ENCODE data around the gene EPS15. TPM values are rescaled to one million over a fixed set of nuclear protein-coding genes. Genes with fewer than 3 reads are reported as not detected.
"Not testable (repeated sequence)": the region's sequence is repeated elsewhere in the genome, so short reads cannot be mapped to it uniquely, and the experiment has no call there.

The EPS15 gene
- polyA plus RNA-seq, 1 of the 3 experiments (the other 2 are of a cell fraction), result 17.0 TPM

GRCh38 chr1:51325878-51326755 is 192.9 kb downstream of the EPS15 start:
- Histone ChIP-seq H3K36me3 (replicated peaks in 1 of 2; ENCODE audit: control insufficient read depth in 1 of 2, insufficient read depth in 2 of 2, low read length in 1 of 2) (no peaks in the 10 kb centered on the region), H3K9ac (no peak overlapping the region), H3F3A (replicated peaks; ENCODE audit: insufficient read depth) (no peaks in the 10 kb centered on the region), H4K20me1 (ENCODE audit: insufficient read depth) (no peaks in the 10 kb centered on the region), H3K4me2 (no peak overlapping the region), H3K9me3 (no peaks in the 10 kb centered on the region), H3K27me3 (ENCODE audit: insufficient read depth) (no peaks in the 10 kb centered on the region), H3K9me2 (no peaks in the 10 kb centered on the region), H3K27ac (ENCODE audit: low read depth in 2 of 2, low read length in 1 of 2) (no peak overlapping the region), H3K79me2 (ENCODE audit: insufficient read depth) (no peaks in the 10 kb centered on the region), H3K4me1 (ENCODE audit: control insufficient read depth in 1 of 2, insufficient read depth in 2 of 2, low read depth in 1 of 2, low read length in 1 of 2) (peaks cover 5 to 24% of the 10 kb centered on the region in 2 experiments; a peak in 2 of 4 replicates), H2AFZ (ENCODE audit: low read depth) (no peak overlapping the region), H3K4me3 (ENCODE audit: low read depth in 2 of 2, low read length in 1 of 2) (no peak overlapping the region)
- POLR2A ChIA-PET, result no interaction called here
- WGBS (ENCODE audit: low lambda C conversion rate), result 88% methylated on average over 16 of the region's 16 CpGs
- peak; percentile 61 for DNase-seq
- CTCF ChIA-PET, result interaction anchor here (2.0 kb wide), 1 partner anchor 29 kb away, joined by 7 read pairs; no protein-coding TSS in a partner anchor
- TF ChIP-seq IRF3 (IDR thresholded peaks at IDR 0.05; ENCODE audit: low read depth, low read length), result no peak
- TF ChIP-seq GATA2 (CRISPR knock-in tag; IDR thresholded peaks at IDR 0.05), result peak; percentile 30; the same call in 1 of the 2 replicates

- no peaks in the 10 kb centered on the region for H3K9me3 ChIP-seq
- no peak overlapping the region for H3K9ac ChIP-seq
- ChIA-PET CTCF (interaction anchor here (2.0 kb wide), 1 partner anchor 29 kb away, joined by 7 read pairs; no protein-coding TSS in a partner anchor), POLR2A (no interaction called here)
- H3K27me3 ChIP-seq (ENCODE audit: insufficient read depth), result no peaks in the 10 kb centered on the region
- no peak for DNase-seq
- no peak overlapping the region for H3K4me3 ChIP-seq (ENCODE audit: low read depth in 2 of 2, low read length in 1 of 2)
- H3K36me3 ChIP-seq (replicated peaks in 1 of 2; ENCODE audit: control insufficient read depth in 1 of 2, insufficient read depth in 2 of 2, low read length in 1 of 2), result no peaks in the 10 kb centered on the region
- peaks cover 0 to 19% of the 10 kb centered on the region in 2 experiments; a peak in 1 of 4 replicates for H3K4me1 ChIP-seq (ENCODE audit: control insufficient read depth in 1 of 2, insufficient read depth in 2 of 2, low read depth in 1 of 2, low read length in 1 of 2)
- no peak overlapping the region for H3K27ac ChIP-seq (ENCODE audit: low read depth in 2 of 2, low read length in 1 of 2)
- WGBS (ENCODE audit: low lambda C conversion rate), result no CpG with 5 or more reads among the region's 1 CpG
- no peak overlapping the region for H2AFZ ChIP-seq (ENCODE audit: low read depth)
- H3F3A ChIP-seq (replicated peaks; ENCODE audit: insufficient read depth), result no peaks in the 10 kb centered on the region
- H4K20me1 ChIP-seq (ENCODE audit: insufficient read depth), result no peaks in the 10 kb centered on the region
- no peak overlapping the region for H3K4me2 ChIP-seq
- H3K9me2 ChIP-seq, result no peaks in the 10 kb centered on the region
- no peaks in the 10 kb centered on the region for H3K79me2 ChIP-seq (ENCODE audit: insufficient read depth)
- TF ChIP-seq NRF1 (IDR thresholded peaks at IDR 0.05; ENCODE audit: low read depth, low read length) (no peak), PBX3 (IDR thresholded peaks at IDR 0.05) (no peak), REST (IDR thresholded peaks at IDR 0.05; ENCODE audit: low read depth, low read length) (no peak), TAF1 (IDR thresholded peaks at IDR 0.05; ENCODE audit: borderline replicate concordance, low read depth, low read length) (no peak), RCOR1 (IDR thresholded peaks at IDR 0.05; ENCODE audit: low read length) (no peak), CTCF (IDR thresholded peaks at IDR 0.05) (no peak), YY1 (IDR thresholded peaks at IDR 0.05; ENCODE audit: low read depth) (no peak), SMC3 (IDR thresholded peaks at IDR 0.05; ENCODE audit: low read depth, low read length) (no peak), RAD21 (IDR thresholded peaks at IDR 0.05; ENCODE audit: low read length) (no peak)
These were observed 193.7 kb downstream of the EPS15 start for GRCh38 chr1:51325391-51325790.

GRCh38 chr1:51325011-51325385 is 194.1 kb downstream of the EPS15 start:
- H3K4me2 ChIP-seq; H3K27ac ChIP-seq (ENCODE audit: low read depth in 2 of 2, low read length in 1 of 2); H4K20me1 ChIP-seq (ENCODE audit: insufficient read depth); H3K36me3 ChIP-seq (replicated peaks in 1 of 2; ENCODE audit: control insufficient read depth in 1 of 2, insufficient read depth in 2 of 2, low read length in 1 of 2); H3K9ac ChIP-seq; CTCF ChIA-PET; H3K9me3 ChIP-seq; H3K4me3 ChIP-seq (ENCODE audit: low read depth in 2 of 2, low read length in 1 of 2); DNase-seq; H2AFZ ChIP-seq (ENCODE audit: low read depth); H3K9me2 ChIP-seq; POLR2A ChIA-PET; H3K79me2 ChIP-seq (ENCODE audit: insufficient read depth); H3K27me3 ChIP-seq (ENCODE audit: insufficient read depth); H3F3A ChIP-seq (replicated peaks; ENCODE audit: insufficient read depth): not testable (repeated sequence)
- H3K4me1 ChIP-seq (ENCODE audit: control insufficient read depth in 1 of 2, insufficient read depth in 2 of 2, low read depth in 1 of 2, low read length in 1 of 2), result peaks cover 0 to 18% of the 10 kb centered on the region in 2 experiments; a peak in 1 of 4 replicates
- 98% methylated on average over 8 of the region's 8 CpGs for WGBS (ENCODE audit: low lambda C conversion rate)

Measured in SK-N-SH (cell line).